Neural crest cell (in vitro differentiated cells): Measurements from ENCODE around the gene RGR. TPM values are rescaled to one million over a fixed set of nuclear protein-coding genes. Genes with fewer than 3 reads are reported as not detected.

Source experiments
- DNase-seq: peaks from one replicate; pipeline ENCODE4 v3.0.0; 2021; ENCODE audit warnings: low read depth, mixed read lengths, low spot score
- H3K27ac Mint-ChIP-seq: one replicate; pipeline ENCODE4 v1.8.0; 2021; ENCODE audit warnings: mild to moderate bottlenecking, mixed read lengths; ENCODE audit not compliant: unreplicated experiment
- H3K27me3 Mint-ChIP-seq: 2 replicates; pipeline ENCODE4 v1.8.0; 2021; ENCODE audit warnings: low read depth, mild to moderate bottlenecking, mixed read lengths
- H3K36me3 Mint-ChIP-seq: 2 replicates; pipeline ENCODE4 v1.8.0; 2021; ENCODE audit warnings: low read depth, mild to moderate bottlenecking, mixed read lengths
- H3K4me1 Mint-ChIP-seq: 2 replicates; pipeline ENCODE4 v1.8.0; 2021; ENCODE audit warnings: mixed read lengths
- H3K4me3 Mint-ChIP-seq: one replicate; pipeline ENCODE4 v1.8.0; 2021; ENCODE audit warnings: mild to moderate bottlenecking, mixed read lengths
- H3K9me3 Mint-ChIP-seq: 2 replicates; pipeline ENCODE4 v1.8.0; 2021; ENCODE audit warnings: mixed read lengths
- total RNA-seq: library from RNA; stranded (reverse); gene quantifications from 2 replicates; pipeline ENCODE4 v1.2.1, GENCODE V29; 2021
- TF ChIP-seq, protein P1 (sequence below): fragments of 200-600 bp; sonication (generic); conservative IDR thresholded peaks from 2 replicates; pipeline ENCODE4 v1.5.0; 2021; ENCODE audit warnings: antibody characterized with exemption, mild to moderate bottlenecking

The RGR gene
- total RNA-seq, 1 donor from 2014 or later: 0.23 TPM

DNA sequence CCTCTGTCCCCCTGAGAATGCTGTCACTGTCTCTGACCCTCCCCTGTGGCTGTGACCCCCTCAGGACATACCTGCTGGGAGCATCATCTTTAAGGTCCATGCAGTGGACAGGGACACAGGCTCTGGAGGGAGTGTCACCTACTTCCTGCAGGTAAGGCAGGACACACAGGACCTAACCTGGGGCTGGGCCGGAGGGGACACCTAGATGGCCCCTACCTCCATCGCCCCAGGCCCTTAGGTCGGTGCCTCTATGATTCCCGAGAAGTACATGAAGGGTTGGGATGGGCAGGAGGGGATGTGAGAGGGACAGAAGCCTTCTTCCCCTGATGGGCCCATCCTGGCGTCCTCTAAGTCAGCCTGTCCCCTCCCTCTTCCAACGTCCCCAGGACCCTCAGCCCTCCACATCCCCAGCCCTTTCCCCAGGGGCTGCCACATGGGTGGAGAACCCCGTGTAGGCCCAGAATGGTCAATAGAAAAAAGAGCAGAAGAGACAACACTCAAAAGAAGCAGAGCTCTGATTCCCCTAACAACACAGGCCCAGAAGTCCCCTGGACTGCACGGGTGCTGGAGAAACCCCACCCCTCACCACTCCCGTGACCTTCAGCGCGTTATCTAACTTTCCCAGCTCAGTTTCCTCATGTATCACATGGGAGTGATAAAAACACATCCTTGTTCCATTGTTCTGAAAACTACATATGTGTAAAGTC is 44.2 kb upstream of the RGR start:
- Mint-ChIP-seq H3K27me3 (peaks cover 2% of the 10 kb centered on the region), H3K36me3 (no peaks in the 10 kb centered on the region), H3K27ac (no peak overlapping the region), H3K4me1 (no peaks in the 10 kb centered on the region), H3K4me3 (no peak overlapping the region), H3K9me3 (no peaks in the 10 kb centered on the region)
- DNase-seq: no peak
- TF ChIP-seq, protein P1, sequence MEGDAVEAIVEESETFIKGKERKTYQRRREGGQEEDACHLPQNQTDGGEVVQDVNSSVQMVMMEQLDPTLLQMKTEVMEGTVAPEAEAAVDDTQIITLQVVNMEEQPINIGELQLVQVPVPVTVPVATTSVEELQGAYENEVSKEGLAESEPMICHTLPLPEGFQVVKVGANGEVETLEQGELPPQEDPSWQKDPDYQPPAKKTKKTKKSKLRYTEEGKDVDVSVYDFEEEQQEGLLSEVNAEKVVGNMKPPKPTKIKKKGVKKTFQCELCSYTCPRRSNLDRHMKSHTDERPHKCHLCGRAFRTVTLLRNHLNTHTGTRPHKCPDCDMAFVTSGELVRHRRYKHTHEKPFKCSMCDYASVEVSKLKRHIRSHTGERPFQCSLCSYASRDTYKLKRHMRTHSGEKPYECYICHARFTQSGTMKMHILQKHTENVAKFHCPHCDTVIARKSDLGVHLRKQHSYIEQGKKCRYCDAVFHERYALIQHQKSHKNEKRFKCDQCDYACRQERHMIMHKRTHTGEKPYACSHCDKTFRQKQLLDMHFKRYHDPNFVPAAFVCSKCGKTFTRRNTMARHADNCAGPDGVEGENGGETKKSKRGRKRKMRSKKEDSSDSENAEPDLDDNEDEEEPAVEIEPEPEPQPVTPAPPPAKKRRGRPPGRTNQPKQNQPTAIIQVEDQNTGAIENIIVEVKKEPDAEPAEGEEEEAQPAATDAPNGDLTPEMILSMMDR: no peak

DNA sequence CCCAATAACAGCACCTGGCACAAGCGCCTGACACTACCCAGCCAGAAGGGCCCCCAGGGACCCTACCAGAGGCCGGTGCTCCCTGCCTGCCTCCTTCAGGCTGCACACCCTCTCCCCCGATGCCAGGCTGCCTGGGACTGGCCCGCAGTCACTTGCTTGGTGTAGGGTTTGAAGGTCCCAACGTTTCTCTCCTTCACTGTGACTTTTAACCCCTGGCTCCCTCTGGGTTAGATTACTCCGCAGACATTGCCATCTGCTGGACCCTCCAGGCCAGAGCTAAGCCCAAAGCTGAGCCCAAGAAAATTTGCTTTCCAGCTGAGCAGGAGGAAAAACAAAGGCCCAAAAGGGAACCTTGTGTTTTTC is 43.6 kb upstream of the RGR start:
- Mint-ChIP-seq H3K36me3 (no peaks in the 10 kb centered on the region), H3K27me3 (peaks cover 2% of the 10 kb centered on the region), H3K4me1 (no peaks in the 10 kb centered on the region), H3K4me3 (no peak overlapping the region), H3K9me3 (no peaks in the 10 kb centered on the region), H3K27ac (no peak overlapping the region)
- DNase-seq: no peak
- TF ChIP-seq, protein P1: no peak

DNA sequence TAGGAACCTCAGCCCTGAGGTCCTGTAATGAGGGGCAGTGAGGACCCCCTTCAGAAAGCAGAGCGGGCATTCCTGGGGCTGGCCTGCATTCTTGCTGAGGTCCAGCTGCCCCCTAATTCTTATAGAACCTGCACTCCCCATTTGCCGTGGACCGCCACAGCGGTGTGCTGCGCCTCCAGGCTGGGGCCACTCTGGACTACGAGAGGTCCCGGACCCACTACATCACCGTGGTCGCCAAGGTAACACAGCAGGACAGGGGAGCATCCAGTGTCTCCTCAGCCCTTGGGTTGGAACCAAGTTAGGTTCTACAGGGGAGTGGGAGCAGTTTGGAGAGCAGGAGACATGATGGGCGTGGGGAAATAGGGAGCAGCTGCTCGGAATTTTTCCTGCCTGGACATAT is 43.2 kb upstream of the RGR start:
- no peak overlapping the region for H3K4me3 Mint-ChIP-seq
- H3K4me1 Mint-ChIP-seq: no peaks in the 10 kb centered on the region
- H3K36me3 Mint-ChIP-seq: no peaks in the 10 kb centered on the region
- H3K27ac Mint-ChIP-seq: no peak overlapping the region
- no peaks in the 10 kb centered on the region for H3K27me3 Mint-ChIP-seq
- TF ChIP-seq, protein P1: no peak
- no peaks in the 10 kb centered on the region for H3K9me3 Mint-ChIP-seq
- DNase-seq: no peak

DNA sequence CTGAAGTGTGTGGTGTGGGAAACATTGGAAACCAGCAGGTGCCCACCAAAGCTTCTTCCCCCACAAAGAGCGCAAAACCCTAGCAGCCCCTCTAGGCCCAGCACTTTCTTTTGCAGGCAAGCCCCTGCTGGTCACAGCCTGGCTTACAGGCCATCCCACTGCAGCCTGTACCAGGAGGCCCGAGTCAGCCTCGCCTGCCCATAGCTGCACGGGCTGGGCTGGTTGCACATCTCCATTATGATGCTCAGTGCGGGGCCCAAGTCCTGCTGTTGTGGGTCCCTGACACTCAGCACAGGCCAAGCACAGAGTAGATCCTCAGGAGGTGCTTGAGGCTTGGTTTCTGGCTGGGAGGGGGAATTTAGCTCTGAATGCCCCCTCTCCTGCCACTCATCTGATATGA is 42.5 kb upstream of the RGR start:
- Mint-ChIP-seq H3K27ac (no peak overlapping the region), H3K27me3 (no peaks in the 10 kb centered on the region), H3K36me3 (no peaks in the 10 kb centered on the region), H3K4me1 (no peaks in the 10 kb centered on the region), H3K9me3 (no peaks in the 10 kb centered on the region), H3K4me3 (no peak overlapping the region)
- no peak for DNase-seq
- TF ChIP-seq, protein P1: no peak

DNA sequence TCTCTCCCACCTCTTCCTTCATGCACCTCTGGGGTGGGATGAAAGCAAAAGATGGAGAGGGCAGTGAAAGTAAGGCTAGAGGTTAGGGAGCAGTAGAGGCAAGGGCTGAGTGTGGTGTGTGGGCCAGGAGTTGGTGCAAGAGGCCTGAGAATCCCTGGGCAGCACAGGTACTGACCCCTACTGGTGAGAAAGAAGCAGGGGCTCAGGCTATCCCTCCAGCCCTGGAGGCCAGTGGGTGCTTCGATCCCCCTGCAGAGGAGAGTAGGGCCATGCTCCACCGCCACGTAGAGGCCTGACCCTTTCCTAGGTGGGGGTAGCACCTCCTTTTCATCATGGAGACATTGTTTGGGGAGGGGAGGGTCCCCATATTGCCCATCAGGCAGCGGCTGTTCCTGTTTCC is 40.7 kb upstream of the RGR start:
- H3K27me3 Mint-ChIP-seq: no peaks in the 10 kb centered on the region

More for the DNA sequence above, 40.7 kb upstream of the RGR start:
- H3K4me3 Mint-ChIP-seq: no peak overlapping the region
- H3K36me3 Mint-ChIP-seq: no peaks in the 10 kb centered on the region
- H3K9me3 Mint-ChIP-seq: no peaks in the 10 kb centered on the region
- H3K4me1 Mint-ChIP-seq: no peaks in the 10 kb centered on the region
- no peak overlapping the region for H3K27ac Mint-ChIP-seq
- DNase-seq: no peak
- TF ChIP-seq, protein P1: peak; percentile 39
